NOMO-1 (cell line): ENCODE measurements around the gene UBE2E2.

ENCODE experiments used
- DNase-seq, 2 experiments: peaks; one replicate each; lab custom pipeline; 2025; ENCODE audit not compliant: unreplicated experiment in 2 of 2; lab: John Stamatoyannopoulos, UW

UBE2E2 gene

DNA sequence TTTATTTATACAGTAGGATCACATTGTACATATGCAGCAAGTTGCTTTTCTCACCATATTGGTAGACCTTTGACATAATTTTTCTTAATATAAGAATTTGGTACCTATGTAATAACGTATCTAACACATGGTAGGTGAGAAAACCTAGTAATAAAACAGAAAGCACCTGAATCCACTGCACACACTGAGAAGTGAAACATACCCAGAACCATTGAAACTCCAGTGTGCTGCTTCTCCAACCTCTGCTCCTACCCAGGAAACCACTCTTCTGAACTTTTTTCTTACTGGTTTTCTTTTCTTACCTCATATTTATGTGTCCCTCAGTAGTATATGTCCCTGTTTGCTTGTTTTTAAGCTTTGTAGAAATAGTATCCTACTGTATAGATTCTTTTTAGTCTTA lies 293.0 kb downstream of the UBE2E2 start:
- DNase-seq, result no peak

GRCh38 chr3:23497156-23497555 lies 294.0 kb downstream of the UBE2E2 start:
- DNase-seq, result no peak

GRCh38 chr3:23501201-23501802 lies 298.2 kb downstream of the UBE2E2 start:
- no peak for DNase-seq

DNA sequence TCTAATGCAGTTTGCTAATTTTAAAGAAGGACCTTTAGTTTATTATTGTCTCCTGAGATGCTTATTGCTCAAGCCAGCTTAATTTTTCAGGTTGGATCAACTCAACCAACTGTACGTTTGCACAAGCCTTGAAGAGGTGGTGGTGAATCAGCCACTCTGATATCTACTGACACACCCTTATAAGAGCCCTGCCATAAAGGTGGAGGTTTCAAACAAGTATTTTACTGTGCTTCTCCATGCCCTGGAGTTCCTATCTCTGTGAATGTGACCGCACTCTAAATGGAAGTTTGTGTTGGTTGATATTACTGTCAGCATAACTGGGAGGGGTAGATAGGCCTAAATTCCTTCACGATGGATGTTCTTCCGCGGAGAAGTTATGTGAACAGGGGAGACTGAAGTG lies 305.3 kb downstream of the UBE2E2 start:
- DNase-seq, result no peak

DNA sequence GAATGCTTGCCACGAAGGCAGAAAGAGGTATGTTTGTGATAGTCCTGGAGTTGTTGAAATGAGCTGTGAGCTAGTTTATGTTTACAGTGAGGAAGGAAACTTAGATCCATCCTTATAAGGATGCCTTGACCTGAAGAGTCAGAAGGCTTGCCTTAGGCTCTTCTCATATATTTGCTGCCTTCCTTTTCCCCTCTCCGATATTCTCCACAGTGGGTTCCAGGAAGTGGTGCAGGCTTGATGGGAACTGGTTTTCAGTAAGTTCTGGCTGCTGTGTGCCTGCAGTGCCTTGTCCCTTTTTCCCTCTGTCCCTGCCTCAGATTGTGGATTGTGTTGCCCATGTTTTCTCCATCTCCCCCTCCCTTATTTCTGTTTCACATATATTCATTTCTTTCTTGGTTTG lies 315.3 kb downstream of the UBE2E2 start:
- no peak for DNase-seq

- no peak for DNase-seq
These were observed 316.4 kb downstream of the UBE2E2 start for GRCh38 chr3:23519314-23520208.

DNA sequence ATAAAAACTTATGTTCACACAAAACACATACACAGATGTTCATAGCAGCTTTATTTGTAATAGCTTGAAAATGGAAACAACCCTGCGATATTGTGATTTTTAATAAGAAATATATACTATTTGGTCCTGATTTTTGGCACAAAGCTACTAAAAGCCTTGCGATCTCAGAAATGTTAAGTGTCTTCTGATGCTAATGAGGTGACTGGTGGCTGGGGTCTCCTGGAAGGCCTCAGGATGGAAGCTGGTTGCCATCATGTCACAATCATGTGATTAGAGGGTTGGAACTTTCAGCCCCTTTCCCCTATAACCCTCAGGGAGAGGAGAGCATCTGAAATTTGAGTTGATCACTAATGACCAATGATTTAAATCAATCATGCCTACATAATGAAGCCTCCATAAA lies 324.2 kb downstream of the UBE2E2 start:
- DNase-seq, result no peak

GRCh38 chr3:23533596-23533995 lies 330.5 kb downstream of the UBE2E2 start:
- DNase-seq, result no peak

DNA sequence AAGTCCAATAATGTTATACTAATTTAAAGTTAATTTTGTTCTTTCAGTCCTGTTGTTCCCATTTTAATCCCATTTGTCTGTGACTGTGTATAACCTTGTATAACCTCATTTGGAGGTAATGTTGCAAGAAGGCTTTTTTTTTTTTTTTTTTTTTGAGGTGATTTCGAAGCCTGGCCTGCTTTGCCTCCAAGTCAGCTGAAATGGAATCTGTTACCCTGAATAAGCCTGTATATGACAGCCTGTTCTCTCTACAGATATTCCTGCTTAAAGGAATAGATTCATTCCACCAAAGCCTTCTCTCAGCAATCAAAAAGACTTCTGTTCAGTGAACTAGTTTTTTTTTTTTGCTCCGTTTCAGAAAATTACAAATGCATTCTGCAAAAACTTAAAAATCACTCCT lies 330.9 kb downstream of the UBE2E2 start:
- DNase-seq, result no peak

GRCh38 chr3:23537101-23537551 lies 334.0 kb downstream of the UBE2E2 start:
- DNase-seq, result no peak

DNA sequence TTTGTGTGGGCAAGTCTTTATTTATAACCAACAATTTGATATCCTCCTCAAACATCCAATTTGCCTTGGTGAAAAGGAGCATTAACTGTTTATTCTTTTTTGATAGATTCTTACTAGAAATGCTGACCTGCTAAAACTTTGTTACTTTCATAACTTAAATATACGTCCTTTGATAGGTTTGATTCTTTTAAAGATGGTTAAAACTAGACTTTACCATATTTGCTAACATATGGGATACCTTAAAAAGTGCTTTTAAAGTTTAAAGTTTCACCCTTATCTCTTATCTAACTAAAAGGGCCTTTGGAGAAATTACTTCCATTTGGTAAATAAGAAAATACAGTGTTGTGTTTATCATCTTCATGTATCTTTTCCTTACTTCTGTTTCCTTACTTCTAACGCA lies 336.1 kb downstream of the UBE2E2 start:
- no peak for DNase-seq

GRCh38 chr3:23540600-23540999 lies 337.5 kb downstream of the UBE2E2 start:
- DNase-seq, result no peak

DNA sequence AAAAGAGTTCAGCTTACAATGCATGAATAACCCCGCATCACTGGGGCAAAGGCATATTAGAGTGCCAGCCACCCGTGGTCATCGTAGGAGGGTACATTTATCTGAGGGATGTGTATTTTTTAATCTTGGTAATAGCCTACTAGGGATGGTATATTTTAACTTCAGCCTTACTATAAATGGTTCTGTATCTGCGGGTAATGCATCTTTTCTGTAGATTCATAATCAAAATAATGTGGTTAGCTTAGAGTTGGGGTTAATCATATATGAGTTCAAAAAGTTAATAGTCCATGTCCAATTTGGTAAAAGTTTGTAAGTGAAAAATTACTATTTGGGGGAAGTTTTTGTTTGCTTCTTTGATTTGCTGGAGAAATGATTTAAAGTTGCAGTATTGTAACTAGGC lies 339.0 kb downstream of the UBE2E2 start:
- DNase-seq, result no peak

- no peak for DNase-seq
These were observed 343.1 kb downstream of the UBE2E2 start for GRCh38 chr3:23546181-23546580.

DNA sequence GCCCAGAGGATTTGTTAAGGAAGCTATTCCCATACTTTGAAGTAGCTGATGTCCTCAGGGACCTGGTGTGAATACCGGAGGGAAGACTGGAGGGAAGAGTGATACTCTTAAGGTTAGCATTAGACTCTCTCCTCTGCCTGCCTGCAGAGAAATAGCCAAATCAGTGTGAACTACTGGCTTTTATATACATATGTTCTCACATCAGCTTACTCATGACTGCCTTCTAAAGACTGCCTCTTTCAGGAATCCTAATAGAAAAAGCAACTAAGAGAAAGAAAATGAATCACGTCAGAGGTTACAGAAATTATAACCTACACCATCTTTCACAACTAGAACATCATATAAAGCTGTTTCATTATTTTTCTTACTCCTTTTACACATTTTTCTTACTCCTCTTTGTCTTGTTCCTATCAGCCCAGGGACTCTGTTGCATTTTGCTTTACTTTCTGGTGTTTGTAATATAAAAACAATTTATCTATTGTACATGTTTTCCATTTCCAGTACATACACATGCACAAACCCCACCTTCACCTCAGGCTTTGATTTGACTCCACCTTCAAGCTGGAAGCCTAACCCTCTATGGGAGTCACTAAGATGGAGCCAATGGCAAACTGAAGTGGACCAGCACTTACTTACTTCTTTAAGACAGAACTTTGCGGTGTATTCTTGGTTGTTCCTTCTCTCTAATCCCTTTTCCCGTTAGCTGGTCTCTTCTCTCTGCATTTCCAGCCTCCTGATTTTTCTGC lies 345.0 kb downstream of the UBE2E2 start:
- no peak for DNase-seq

DNA sequence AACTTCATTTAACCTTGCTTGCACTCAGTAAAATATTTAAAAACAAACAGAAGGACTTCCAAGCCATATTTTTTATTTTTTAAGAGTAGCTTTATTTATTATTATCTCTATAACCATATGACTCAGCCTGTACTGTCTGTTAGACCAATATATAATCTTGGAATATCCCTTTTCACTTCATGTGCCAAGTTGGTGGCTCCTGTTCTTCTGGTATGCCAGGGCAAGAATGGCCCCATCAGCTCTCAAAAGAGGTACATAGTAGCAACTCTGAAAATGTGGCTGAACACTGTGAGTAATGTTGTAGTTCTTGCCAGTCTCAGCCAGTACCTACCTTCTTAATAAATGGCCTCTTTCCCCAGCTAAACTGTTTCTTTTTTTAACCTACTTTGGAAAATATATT lies 345.6 kb downstream of the UBE2E2 start:
- DNase-seq, result no peak

DNA sequence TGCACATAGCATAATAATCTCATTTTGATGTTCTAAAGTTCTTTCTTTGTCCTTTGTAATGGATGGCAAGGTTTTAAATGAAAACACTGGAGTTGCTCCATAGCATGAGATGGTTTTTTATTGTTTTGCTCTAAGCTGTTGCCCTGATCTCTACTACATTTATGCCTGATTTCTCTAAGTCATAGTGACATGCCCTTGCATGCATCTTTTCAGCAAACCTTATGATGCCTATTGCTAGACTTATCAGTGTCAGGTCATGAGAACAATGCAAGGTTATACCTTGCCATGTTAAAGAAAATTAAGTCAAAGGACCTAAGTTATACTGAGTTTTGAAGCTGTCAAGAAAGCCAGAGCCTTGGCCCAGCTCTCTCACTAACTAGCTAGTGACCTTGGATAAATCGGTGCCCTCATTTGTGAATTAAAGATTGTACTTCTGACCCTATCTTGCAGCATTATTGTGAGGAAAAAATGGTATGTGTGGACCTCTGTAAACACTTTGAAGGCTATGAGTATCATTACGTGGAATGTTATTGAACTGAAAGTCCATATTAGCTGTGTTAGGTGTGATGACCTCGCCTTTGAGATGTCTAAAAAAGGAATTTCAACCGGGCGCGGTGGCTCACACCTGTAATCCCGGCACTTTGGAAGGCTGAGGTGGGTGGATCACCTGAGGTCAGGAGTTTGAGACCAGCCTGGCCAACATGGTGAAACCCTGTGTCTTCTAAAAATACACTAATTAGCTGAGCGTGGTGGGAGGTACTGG lies 346.2 kb downstream of the UBE2E2 start:
- DNase-seq, result no peak

- no peak for DNase-seq
These were observed 347.3 kb downstream of the UBE2E2 start for GRCh38 chr3:23550402-23550801.

DNA sequence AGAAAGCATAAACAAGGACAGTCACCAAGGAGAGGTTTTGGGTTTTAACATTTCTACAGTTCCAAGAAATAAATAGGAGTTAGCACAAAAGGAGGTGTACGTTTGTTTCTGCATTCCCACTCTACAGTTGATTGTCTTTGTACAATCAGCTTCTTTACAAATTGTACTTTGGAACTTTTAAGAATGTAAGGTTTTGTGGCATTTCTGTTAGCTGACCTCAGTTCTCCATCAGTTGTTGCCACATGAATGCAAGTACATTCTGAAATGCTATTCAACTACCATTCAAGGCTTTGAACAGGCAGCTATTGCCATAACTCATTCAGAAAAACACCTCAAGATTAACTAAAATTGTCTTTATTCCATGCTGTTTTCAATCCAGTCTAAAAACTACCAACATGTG lies 349.4 kb downstream of the UBE2E2 start:
- no peak for DNase-seq

GRCh38 chr3:23553353-23553752 lies 350.2 kb downstream of the UBE2E2 start:
- no peak for DNase-seq
